Erythroblast (primary cell): Measurements from ENCODE around the gene TLN1.

Experiments used
- GATA1 ChIP-seq: IDR thresholded peaks from 2 replicates; pipeline ENCODE4 v1.6.1; 2011; ENCODE audit warnings: low read depth, mild to moderate bottlenecking, control low read depth, low read length, moderate library complexity
- POLR2A ChIP-seq: IDR thresholded peaks from 2 replicates; pipeline ENCODE4 v1.6.1; 2011; ENCODE audit warnings: mild to moderate bottlenecking, low read length

DNA sequence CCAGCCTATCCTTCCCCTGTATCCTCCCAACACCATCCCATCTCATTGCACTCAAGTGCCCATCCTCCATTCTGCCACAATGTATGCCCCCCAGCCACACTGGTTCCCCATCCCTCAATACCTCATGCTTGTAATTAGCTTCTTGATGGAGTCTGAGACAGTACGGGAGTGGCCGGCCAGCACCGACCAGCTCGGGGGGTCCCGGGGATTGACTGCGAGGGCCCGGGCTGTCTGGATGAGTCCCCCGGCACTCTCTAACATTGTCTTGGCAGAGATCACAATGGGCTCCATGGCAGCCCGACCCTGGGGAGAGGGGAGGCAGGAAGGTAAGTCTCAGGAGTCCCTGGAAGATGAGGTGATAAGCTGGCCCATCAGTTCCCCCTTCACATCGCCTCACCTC lies 25.0 kb downstream of the TLN1 start:
- TF ChIP-seq POLR2A (no peak), GATA1 (no peak)
